Measurements from ENCODE around the gene PA2G4. TPM values are rescaled to one million over a fixed set of nuclear protein-coding genes. Genes with fewer than 3 reads are reported as not detected.

Gene PA2G4
- total RNA-seq, 1 experiment from 2014 or later = 349 TPM

Other genes starting within 250 kb of the PA2G4 start
- gene PYM1, start 176.7 kb upstream of the PA2G4 start, total RNA-seq (2014; rRNA removed; shearing (Covaris generic)) = 37.0 and 52.5 TPM in 2 replicates
- 33.4 and 42.9 TPM in 2 replicates for gene DGKA, start 173.4 kb upstream of the PA2G4 start, total RNA-seq (2014; rRNA removed; shearing (Covaris generic))
- 1.1 and 2.0 TPM in 2 replicates for gene PMEL, start 138.5 kb upstream of the PA2G4 start, total RNA-seq (2014; rRNA removed; shearing (Covaris generic))
- 91.6 and 100 TPM in 2 replicates for gene CDK2, start 137.7 kb upstream of the PA2G4 start, total RNA-seq (2014; rRNA removed; shearing (Covaris generic))
- 47.8 and 50.1 TPM in 2 replicates for gene RAB5B, start 130.5 kb upstream of the PA2G4 start, total RNA-seq (2014; rRNA removed; shearing (Covaris generic))
- gene SUOX, start 107.3 kb upstream of the PA2G4 start, total RNA-seq (2014; rRNA removed; shearing (Covaris generic)) = 8.9 and 14.4 TPM in 2 replicates
- 1.4 and 2.4 TPM in 2 replicates for gene IKZF4, start 83.5 kb upstream of the PA2G4 start, total RNA-seq (2014; rRNA removed; shearing (Covaris generic))
- gene RPS26, start 62.6 kb upstream of the PA2G4 start, total RNA-seq (2014; rRNA removed; shearing (Covaris generic)) = 358 and 1,165 TPM in 2 replicates
- gene ERBB3, start 24.4 kb upstream of the PA2G4 start, total RNA-seq (2014; rRNA removed; shearing (Covaris generic)) = 0.64 and 2.4 TPM in 2 replicates
- 1,898 and 3,438 TPM in 2 replicates for gene RPL41, start 12.1 kb downstream of the PA2G4 start, total RNA-seq (2014; rRNA removed; shearing (Covaris generic))
- gene ZC3H10, start 13.7 kb downstream of the PA2G4 start, total RNA-seq (2014; rRNA removed; shearing (Covaris generic)) = 1.8 and 2.9 TPM in 2 replicates
- 119 and 164 TPM in 2 replicates for gene ESYT1, start 23.7 kb downstream of the PA2G4 start, total RNA-seq (2014; rRNA removed; shearing (Covaris generic))
- gene MYL6B, start 48.0 kb downstream of the PA2G4 start, total RNA-seq (2014; rRNA removed; shearing (Covaris generic)) = 76.0 and 139 TPM in 2 replicates
- gene MYL6, start 53.8 kb downstream of the PA2G4 start, total RNA-seq (2014; rRNA removed; shearing (Covaris generic)) = 2,063 and 2,222 TPM in 2 replicates
- 27.4 and 27.9 TPM in 2 replicates for gene SMARCC2, start 84.9 kb downstream of the PA2G4 start, total RNA-seq (2014; rRNA removed; shearing (Covaris generic))
- 51.8 and 52.9 TPM in 2 replicates for gene RNF41, start 117.4 kb downstream of the PA2G4 start, total RNA-seq (2014; rRNA removed; shearing (Covaris generic))
- gene NABP2, start 119.8 kb downstream of the PA2G4 start, total RNA-seq (2014; rRNA removed; shearing (Covaris generic)) = 60.9 and 65.0 TPM in 2 replicates
- gene SLC39A5, start 125.5 kb downstream of the PA2G4 start, total RNA-seq (2014; rRNA removed; shearing (Covaris generic)) = not detected in 2 replicates
- gene ANKRD52, start 153.8 kb downstream of the PA2G4 start, total RNA-seq (2014; rRNA removed; shearing (Covaris generic)) = 33.4 and 34.0 TPM in 2 replicates
- 21.5 and 34.6 TPM in 2 replicates for gene COQ10A, start 162.4 kb downstream of the PA2G4 start, total RNA-seq (2014; rRNA removed; shearing (Covaris generic))
- gene CS, start 195.8 kb downstream of the PA2G4 start, total RNA-seq (2014; rRNA removed; shearing (Covaris generic)) = 135 and 142 TPM in 2 replicates
- gene CNPY2, start 211.4 kb downstream of the PA2G4 start, total RNA-seq (2014; rRNA removed; shearing (Covaris generic)) = 109 and 126 TPM in 2 replicates
- gene PAN2, start 229.4 kb downstream of the PA2G4 start, total RNA-seq (2014; rRNA removed; shearing (Covaris generic)) = 15.6 and 22.0 TPM in 2 replicates
- 1.8 TPM in 1 of 2 replicates, not detected in the other for gene IL23A, start 234.3 kb downstream of the PA2G4 start, total RNA-seq (2014; rRNA removed; shearing (Covaris generic))

All from A172 (cell line).